H1 (cell line): Measurements from ENCODE around the gene SPOPL.

ENCODE experiments used
- ASH2L ChIP-seq: fragments of 200-600, 300-600 bp; sonication (generic); IDR thresholded peaks from one replicate; pipeline ENCODE4 v1.7.1; 2017; ENCODE audit warnings: low read length
- CHD1 ChIP-seq: IDR thresholded peaks from 2 replicates; pipeline ENCODE4 v1.6.1; 2012; ENCODE audit warnings: low read depth, low read length, improper control_type of control experiment
- MAFK ChIP-seq: IDR thresholded peaks from 2 replicates; pipeline ENCODE4 v1.6.1; 2012; ENCODE audit warnings: low read depth, mild to moderate bottlenecking, improper control_type of control experiment, low read length
- SRF ChIP-seq: IDR thresholded peaks from 2 replicates; pipeline ENCODE4 v1.6.1; 2011; ENCODE audit warnings: mild to moderate bottlenecking, low read depth, low read length, moderate library complexity

- TF ChIP-seq CHD1 (no peak), MAFK (no peak), SRF (no peak), ASH2L (no peak)
Measured at GRCh38 chr2:138596403-138596802, 94.8 kb downstream of the SPOPL start.
